Transverse colon (tissue), 3 donors: ENCODE measurements around the gene GPR108.

Source experiments
- CTCF ChIP-seq, 5 experiments: fragments of 200-600 bp in 3 of 5; fragments of 450-650 bp in 2 of 5; sonication (generic) in 3 of 5; IDR thresholded peaks; 1 replicate in 2 of 5; 2 replicates in 3 of 5; pipeline ENCODE4 v1.5.1; 2016 to 2017; ENCODE audit warnings: antibody characterized with exemption in 5 of 5, inconsistent platforms in 3 of 5, mild to moderate bottlenecking in 2 of 5, moderate library complexity in 1 of 5
- POLR2A ChIP-seq: fragments of 450-650 bp; IDR thresholded peaks from one replicate; pipeline ENCODE4 v1.6.1; 2016; ENCODE audit warnings: antibody characterized with exemption, mild to moderate bottlenecking, moderate library complexity

- peak; percentile 31 to 48 (median 39) for TF ChIP-seq CTCF (IDR thresholded peaks at IDR 0.05)
- no peak for TF ChIP-seq POLR2A
Measured at GRCh38 chr19:6769006-6769619, 31.7 kb upstream of the GPR108 start.
